Loucy (cell line): Measurements from ENCODE around the gene DNAH9.

Experiments
- EZH2phosphoT487 ChIP-seq: fragments of 200-600 bp; IDR thresholded peaks from 2 replicates; pipeline ENCODE4 v1.6.1; 2018; ENCODE audit warnings: antibody characterized with exemption, mild to moderate bottlenecking, moderate library complexity, borderline replicate concordance
- TF ChIP-seq, protein P1 (sequence below): fragments of 200-600 bp; sonication (generic); conservative IDR thresholded peaks from 2 replicates; pipeline ENCODE4 v1.5.1; 2014; ENCODE audit warnings: mild to moderate bottlenecking, antibody characterized with exemption, low read length

DNA sequence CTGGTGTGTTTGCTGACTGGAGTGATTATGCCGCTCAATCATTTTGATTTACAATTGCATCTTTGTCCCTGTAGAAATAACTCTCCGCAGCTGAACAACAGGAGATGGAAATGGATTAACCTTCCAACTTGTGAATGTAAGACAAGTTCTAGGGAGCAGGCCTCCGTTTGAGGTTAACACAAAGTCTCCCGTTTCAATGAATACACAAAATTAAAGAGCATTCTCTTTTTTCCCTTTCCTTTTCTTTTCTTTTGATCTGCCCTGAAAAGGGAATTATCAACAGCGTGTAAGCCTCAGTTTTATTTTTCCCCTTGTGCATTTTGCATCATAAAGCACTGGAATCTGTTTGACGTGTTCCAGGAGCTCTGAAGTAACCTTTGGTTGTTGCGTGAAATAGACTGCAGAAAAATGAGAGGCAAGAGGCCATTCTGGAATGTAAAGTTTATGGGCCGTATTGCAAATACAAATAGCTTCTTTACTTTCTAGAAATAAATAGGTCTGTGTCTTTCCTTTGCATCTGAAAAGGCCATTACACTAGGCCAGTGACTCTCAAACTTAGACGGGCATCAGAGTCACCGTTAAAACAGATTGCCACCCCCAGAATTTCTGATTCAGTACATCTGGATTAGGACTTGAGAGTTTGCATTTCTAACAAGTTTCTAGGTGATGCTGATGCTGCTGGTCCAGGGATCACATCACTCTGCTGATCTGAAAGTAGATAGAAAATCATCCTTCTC, 234.3 kb downstream of the DNAH9 start:
- TF ChIP-seq, protein P1, sequence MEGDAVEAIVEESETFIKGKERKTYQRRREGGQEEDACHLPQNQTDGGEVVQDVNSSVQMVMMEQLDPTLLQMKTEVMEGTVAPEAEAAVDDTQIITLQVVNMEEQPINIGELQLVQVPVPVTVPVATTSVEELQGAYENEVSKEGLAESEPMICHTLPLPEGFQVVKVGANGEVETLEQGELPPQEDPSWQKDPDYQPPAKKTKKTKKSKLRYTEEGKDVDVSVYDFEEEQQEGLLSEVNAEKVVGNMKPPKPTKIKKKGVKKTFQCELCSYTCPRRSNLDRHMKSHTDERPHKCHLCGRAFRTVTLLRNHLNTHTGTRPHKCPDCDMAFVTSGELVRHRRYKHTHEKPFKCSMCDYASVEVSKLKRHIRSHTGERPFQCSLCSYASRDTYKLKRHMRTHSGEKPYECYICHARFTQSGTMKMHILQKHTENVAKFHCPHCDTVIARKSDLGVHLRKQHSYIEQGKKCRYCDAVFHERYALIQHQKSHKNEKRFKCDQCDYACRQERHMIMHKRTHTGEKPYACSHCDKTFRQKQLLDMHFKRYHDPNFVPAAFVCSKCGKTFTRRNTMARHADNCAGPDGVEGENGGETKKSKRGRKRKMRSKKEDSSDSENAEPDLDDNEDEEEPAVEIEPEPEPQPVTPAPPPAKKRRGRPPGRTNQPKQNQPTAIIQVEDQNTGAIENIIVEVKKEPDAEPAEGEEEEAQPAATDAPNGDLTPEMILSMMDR: no peak
- TF ChIP-seq EZH2phosphoT487: no peak
